Endothelial cell of umbilical vein (primary cell): ENCODE results near the gene NPPA. TPM values are rescaled to one million over a fixed set of nuclear protein-coding genes. Genes with fewer than 3 reads are reported as not detected.

Experiments used
- BruUV-seq: library from RNA; stranded (reverse); fragments of 400-500 nt; replicated peaks from 2 replicates; lab custom pipeline; 2021; lab: Mats Ljungman, UMichigan
- CTCF ChIA-PET: fragments of 300-600, 350-600 bp; sonication (Branson Sonifier 250); formaldehyde crosslinking; loops from one replicate; lab custom pipeline; 2021; ENCODE audit warnings: antibody characterized with exemption, inconsistent platforms; lab: Charles Lee
- POLR2A ChIA-PET: fragments of 300-600, 350-600 bp; sonication (Branson Sonifier 250); formaldehyde crosslinking; loops from one replicate; lab custom pipeline; 2021; ENCODE audit warnings: antibody characterized with exemption, inconsistent platforms; lab: Charles Lee
- DNase-seq: peaks from one replicate; pipeline ENCODE4 v3.0.0-alpha.2; 2011; ENCODE audit warnings: low read depth, low spot score
- FAIRE-seq: peaks from 2 replicates; lab custom pipeline; 2011; peaks lifted over from hg19 to GRCh38; lab: Jason Lieb, UNC
- H2AFZ ChIP-seq: 2 replicates; pipeline ENCODE4 v1.6.0; 2012; ENCODE audit warnings: low read depth, low read length, control low read depth, inconsistent platforms
- H3K27ac ChIP-seq: 2 replicates; pipeline ENCODE4 v1.5.1; 2011; ENCODE audit warnings: low read depth, mild to moderate bottlenecking, control low read depth, low read length, moderate library complexity; ENCODE audit not compliant: insufficient read depth
- H3K27me3 ChIP-seq, 2 experiments: 2 replicates each; pipeline versions ENCODE4 v1.6.0 to v1.6.1; 2011; ENCODE audit warnings: low read length in 2 of 2, mixed read lengths in 1 of 2; ENCODE audit not compliant: control insufficient read depth in 2 of 2, insufficient read depth in 2 of 2
- H3K36me3 ChIP-seq, 2 experiments: 2 replicates in 1 of 2; 3 replicates in 1 of 2; pipeline ENCODE4 v1.5.1; 2011; ENCODE audit warnings: low read length in 2 of 2, mild to moderate bottlenecking in 1 of 2, moderate library complexity in 1 of 2; ENCODE audit not compliant: control insufficient read depth in 2 of 2, insufficient read depth in 2 of 2; ENCODE audit errors: extremely low read depth in 1 of 2
- H3K4me1 ChIP-seq: 3 replicates; pipeline ENCODE4 v1.5.1; 2011; ENCODE audit warnings: mild to moderate bottlenecking, low read length; ENCODE audit not compliant: control insufficient read depth, insufficient read depth; ENCODE audit errors: extremely low read depth
- H3K4me2 ChIP-seq: 2 replicates; pipeline ENCODE4 v1.6.1; 2011; ENCODE audit warnings: low read length, control low read depth, mixed read lengths; ENCODE audit not compliant: insufficient read depth
- H3K4me3 ChIP-seq, 3 experiments: fragments of 200-600 bp in 1 of 3; sonication (generic), shearing (Covaris generic) in 1 of 3; replicated peaks in 1 of 3; 2 replicates each; pipeline ENCODE4 v1.5.1; 2011 to 2016; ENCODE audit warnings: control low read depth in 3 of 3, low read length in 3 of 3, mild to moderate bottlenecking in 2 of 3, inconsistent platforms in 1 of 3, low read depth in 1 of 3, moderate library complexity in 1 of 3; ENCODE audit not compliant: insufficient read depth in 1 of 3
- H3K79me2 ChIP-seq: 2 replicates; pipeline ENCODE4 v1.6.0; 2012; ENCODE audit warnings: low read length, inconsistent platforms; ENCODE audit not compliant: control insufficient read depth, insufficient read depth
- H3K9ac ChIP-seq: replicated peaks from 2 replicates; pipeline ENCODE3; 2011; ENCODE audit warnings: low read length, control low read depth; ENCODE audit not compliant: insufficient read depth; ENCODE audit errors: extremely low read depth
- H3K9me1 ChIP-seq: replicated peaks from 3 replicates; pipeline ENCODE4 v1.6.0; 2011; ENCODE audit warnings: mild to moderate bottlenecking, low read length; ENCODE audit not compliant: control insufficient read depth, insufficient read depth; ENCODE audit errors: extremely low read depth
- H3K9me3 ChIP-seq: replicated peaks from 2 replicates; pipeline ENCODE4 v1.5.1; 2012; ENCODE audit warnings: low read length, inconsistent platforms; ENCODE audit not compliant: control insufficient read depth, insufficient read depth
- H4K20me1 ChIP-seq: replicated peaks from 2 replicates; pipeline ENCODE3; 2011; ENCODE audit warnings: mild to moderate bottlenecking, low read length; ENCODE audit not compliant: control insufficient read depth, insufficient read depth; ENCODE audit errors: extremely low read depth
- CTCF ChIP-seq, 2 donors: IDR thresholded peaks; 1 replicate in 1 of 2; 2 replicates in 1 of 2; pipeline ENCODE4 v1.5.1; 2011; ENCODE audit warnings: low read length in 2 of 2, mild to moderate bottlenecking in 2 of 2, moderate library complexity in 2 of 2, control low read depth in 1 of 2, inconsistent platforms in 1 of 2, low read depth in 1 of 2; ENCODE audit not compliant: insufficient read depth in 1 of 2; ENCODE audit errors: extremely low read depth in 1 of 2
- EZH2 ChIP-seq: IDR thresholded peaks from 2 replicates; pipeline ENCODE4 v1.6.1; 2012; ENCODE audit warnings: borderline replicate concordance, low read depth, mild to moderate bottlenecking, moderate library complexity, low read length, inconsistent platforms; ENCODE audit not compliant: severe bottlenecking
- FOS ChIP-seq: IDR thresholded peaks from 2 replicates; pipeline ENCODE4 v1.6.1; 2011; ENCODE audit warnings: mild to moderate bottlenecking, low read length, moderate library complexity, borderline replicate concordance; ENCODE audit not compliant: insufficient read depth
- GATA2 ChIP-seq: IDR thresholded peaks from 2 replicates; pipeline ENCODE4 v1.7.0; 2011; ENCODE audit warnings: low read depth, mild to moderate bottlenecking, moderate library complexity, mixed read lengths, low read length; ENCODE audit not compliant: insufficient read length, insufficient read depth
- JUN ChIP-seq: IDR thresholded peaks from 2 replicates; pipeline ENCODE4 v1.6.1; 2011; ENCODE audit warnings: borderline replicate concordance, low read depth; ENCODE audit not compliant: insufficient read length, insufficient read depth
- MYC ChIP-seq: IDR thresholded peaks from one replicate; pipeline ENCODE4 v1.6.1; 2011; ENCODE audit warnings: mild to moderate bottlenecking, low read depth, low read length
- POLR2A ChIP-seq: IDR thresholded peaks from 2 replicates; pipeline ENCODE4 v1.6.1; 2012; ENCODE audit warnings: low read depth, mild to moderate bottlenecking, control low read depth, low read length
- POLR2AphosphoS5 ChIP-seq: IDR thresholded peaks from 2 replicates; pipeline ENCODE4 v1.6.1; 2012; ENCODE audit warnings: low read depth, mild to moderate bottlenecking, control low read depth, low read length, moderate library complexity; ENCODE audit not compliant: insufficient read depth
- dilution Hi-C: fragments of 300-500 bp; cut with MboI; formaldehyde crosslinking; loops from one replicate; pipeline ENCODE4 v1.15.0; 2019; ENCODE audit warnings: low sequenced_read_pairs; ENCODE audit not compliant: extremely low pct_ligation_motif_present
- intact Hi-C: fragments of 100-400 bp; cut with micrococcal nuclease; formaldehyde crosslinking; loops from one replicate; pipeline ENCODE4 v1.10.0; 2022
- polyA plus RNA-seq, 4 experiments: library from polyadenylated mRNA; depleted of rRNA in 3 of 4; stranded (reverse) in 3 of 4; unstranded in 1 of 4; fragments of >200 nt; gene quantifications; 2 replicates each; pipeline versions ENCODE4 v1.2.1 to v1.2.3, GENCODE V29; 2011 to 2012; ENCODE audit warnings: missing spikeins in 1 of 4
- total RNA-seq: library from RNA; stranded (reverse); gene quantifications from 2 replicates; pipeline ENCODE4 v1.2.3, GENCODE V29; 2021
- TF ChIP-seq, protein P1 (sequence below): IDR thresholded peaks from 2 replicates; pipeline ENCODE4 v1.6.1; 2011; ENCODE audit not compliant: insufficient read depth, insufficient read length

The NPPA gene
- total and polyA plus RNA-seq, 2 donors (not counting 3 experiments of a cell fraction or from before 2014, with no cell fraction given), result not detected

DNA sequence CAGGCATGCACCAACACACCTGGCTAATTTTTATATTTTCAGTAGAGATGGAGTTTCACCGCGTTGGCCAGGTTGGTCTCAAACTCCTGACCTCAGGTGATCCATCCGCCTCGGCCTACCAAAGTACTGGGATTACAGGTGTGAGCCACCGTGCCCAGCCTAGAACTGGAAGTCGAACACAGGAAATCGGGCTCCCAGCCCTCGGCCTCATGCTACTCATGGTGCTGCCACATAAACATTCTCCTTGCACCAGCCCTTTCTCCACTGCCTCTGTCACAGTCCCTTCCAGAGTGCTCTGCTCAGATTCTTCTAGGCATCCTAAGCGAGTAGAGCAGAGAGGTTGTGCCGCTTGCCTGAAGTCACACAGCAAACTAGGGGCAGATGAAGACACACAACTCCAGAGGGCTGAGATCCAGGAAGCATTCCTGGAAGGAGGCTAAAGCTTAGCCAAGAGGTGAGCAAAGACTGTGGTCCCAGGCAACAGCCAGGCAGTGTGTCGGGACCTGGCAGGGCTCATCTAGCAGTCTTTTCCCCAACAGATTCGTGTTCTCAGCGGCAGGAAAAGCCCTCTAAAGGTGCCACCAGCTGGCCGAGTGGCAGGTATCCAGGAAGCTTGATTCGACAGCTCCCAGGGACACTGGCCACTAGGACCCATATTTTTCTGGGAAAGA lies 40.8 kb upstream of the NPPA start:
- POLR2A ChIA-PET, result interaction anchor here (1.9 kb wide), 1 partner anchor 20 kb away, joined by 8 read pairs; no protein-coding TSS in a partner anchor
- no peaks in the 10 kb centered on the region for H3K4me1 ChIP-seq
- H3K36me3 ChIP-seq, result no peaks in the 10 kb centered on the region
- CTCF ChIA-PET, result no interaction called here
- intact Hi-C loops, result no loop called here
- no TSS peak for BruUV-seq
- no peaks in the 10 kb centered on the region for H3K27me3 ChIP-seq
- FAIRE-seq, result no peak
- H4K20me1 ChIP-seq, result no peaks in the 10 kb centered on the region
- no peak overlapping the region for H3K4me2 ChIP-seq
- no peak overlapping the region for H3K9ac ChIP-seq
- dilution Hi-C loops, result no loop called here
- no peak overlapping the region for H3K4me3 ChIP-seq
- no peaks in the 10 kb centered on the region for H3K9me3 ChIP-seq
- no peak for TF ChIP-seq EZH2
- no peak for TF ChIP-seq GATA2
- TF ChIP-seq POLR2A, result no peak
- no peak for TF ChIP-seq MYC
- TF ChIP-seq JUN, result no peak
- TF ChIP-seq CTCF (IDR thresholded peaks at IDR 0.05; ENCODE audit: extremely low read depth in 1 of 2, insufficient read depth in 1 of 2, low read depth in 1 of 2, low read length in 2 of 2), result no peak
- TF ChIP-seq, protein P1, sequence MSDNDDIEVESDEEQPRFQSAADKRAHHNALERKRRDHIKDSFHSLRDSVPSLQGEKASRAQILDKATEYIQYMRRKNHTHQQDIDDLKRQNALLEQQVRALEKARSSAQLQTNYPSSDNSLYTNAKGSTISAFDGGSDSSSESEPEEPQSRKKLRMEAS, result no peak
- no peak for TF ChIP-seq POLR2AphosphoS5
- TF ChIP-seq FOS, result no peak
- no peak overlapping the region for H2AFZ ChIP-seq
- H3K79me2 ChIP-seq, result no peaks in the 10 kb centered on the region
- no peaks in the 10 kb centered on the region for H3K9me1 ChIP-seq
- H3K27ac ChIP-seq, result no peak overlapping the region
- DNase-seq, result no peak
